ENCODE results near the gene KHDC4.

The KHDC4 gene

DNA sequence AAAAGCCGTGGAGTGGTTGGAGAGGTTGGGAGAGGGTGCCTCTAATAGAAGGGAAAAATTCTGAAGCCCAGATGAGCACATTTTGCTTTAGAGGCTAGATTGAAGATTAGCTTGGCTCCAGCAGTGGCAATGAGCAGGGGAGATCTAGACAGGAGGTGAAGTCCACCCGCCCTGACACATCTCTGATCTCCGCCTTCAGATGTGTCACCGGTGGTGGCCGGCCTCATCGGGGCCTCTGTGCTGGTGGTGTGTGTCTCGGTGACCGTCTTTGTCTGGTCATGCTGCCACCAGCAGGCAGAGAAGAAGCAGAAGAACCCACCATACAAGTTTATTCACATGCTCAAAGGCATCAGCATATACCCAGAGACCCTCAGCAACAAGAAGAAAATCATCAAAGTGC is 66.4 kb downstream of the KHDC4 start:
- DNase-seq (ENCODE audit: low read depth in 1 of 2, low spot score in 1 of 2): no peak

DNA sequence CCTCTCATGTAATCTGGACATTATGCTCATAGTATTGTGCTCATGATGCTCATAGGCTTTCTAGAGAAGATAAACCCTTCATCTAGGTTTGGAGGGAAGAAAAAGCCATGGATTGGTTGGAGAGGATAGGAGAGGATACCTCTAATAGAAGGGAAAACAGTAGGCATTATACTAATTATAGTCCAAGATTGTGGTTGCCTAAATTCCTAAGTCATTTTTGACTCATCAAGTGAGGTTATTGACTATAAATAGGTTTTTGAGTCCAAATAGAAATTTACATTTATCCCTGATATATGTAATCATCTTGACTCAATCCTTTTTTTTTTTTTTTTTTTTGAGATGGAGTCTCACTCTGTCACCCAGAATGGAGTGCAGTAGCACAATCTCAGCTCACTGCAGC is 69.8 kb downstream of the KHDC4 start:
- DNase-seq (ENCODE audit: low read depth in 1 of 2, low spot score in 1 of 2): no peak
